Stimulated activated CD8-positive, alpha-beta memory T cell treated with anti-CD3 and anti-CD28 coated beads, Interleukin-7, amount 100 ng/mL, for 24 hours (primary cell): ENCODE measurements around the gene SLC31A1.
"Not testable (repeated sequence)": the region's sequence is repeated elsewhere in the genome, so short reads cannot be mapped to it uniquely, and the experiment has no call there.

ENCODE experiments used
- DNase-seq: peaks from one replicate; pipeline ENCODE4 v3.0.0-alpha.2; 2020; ENCODE audit warnings: low read depth

The SLC31A1 gene

DNA sequence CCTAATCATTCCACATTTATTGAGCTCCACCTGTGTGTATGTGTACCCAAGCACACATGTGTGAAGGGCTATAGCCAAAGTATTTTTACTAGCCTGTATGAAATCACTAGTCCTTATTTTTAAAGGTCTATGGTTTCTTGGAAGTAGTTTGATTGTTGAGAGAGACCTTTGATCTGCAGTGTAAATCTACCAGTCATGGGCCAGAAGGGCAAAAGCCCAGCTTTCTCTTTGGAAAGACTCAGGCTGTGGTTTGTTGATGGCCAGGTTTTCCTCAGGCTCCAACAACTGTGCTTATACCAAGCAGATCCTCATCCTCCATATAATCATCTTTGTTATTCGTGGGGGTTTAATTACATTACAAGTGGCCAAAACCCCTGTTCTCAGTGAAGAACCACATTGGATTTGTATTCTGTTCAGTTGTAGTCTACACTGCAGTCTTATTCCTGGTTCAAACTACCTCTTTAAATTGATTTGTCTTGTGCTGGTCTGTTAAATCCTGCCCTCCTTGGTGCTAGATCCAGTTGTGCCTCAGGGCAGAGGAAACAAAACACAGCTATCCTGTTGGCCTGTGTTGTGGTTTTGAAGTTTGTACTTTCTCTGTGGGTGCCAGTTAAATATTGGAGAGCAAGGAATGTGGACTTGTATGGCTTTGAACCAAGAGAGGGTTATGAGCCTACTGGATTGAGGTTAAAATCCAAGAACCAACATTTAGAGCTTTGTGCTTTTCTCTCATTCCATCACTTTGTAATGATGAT is 40.8 kb downstream of the SLC31A1 start:
- no peak for DNase-seq

GRCh38 chr9:113266174-113266573 is 44.8 kb downstream of the SLC31A1 start:
- no peak for DNase-seq

- DNase-seq = no peak
Observed at GRCh38 chr9:113267911-113268566, 46.7 kb downstream of the SLC31A1 start.

- no peak for DNase-seq
Observed at GRCh38 chr9:113269355-113269754, 48.0 kb downstream of the SLC31A1 start.

DNA sequence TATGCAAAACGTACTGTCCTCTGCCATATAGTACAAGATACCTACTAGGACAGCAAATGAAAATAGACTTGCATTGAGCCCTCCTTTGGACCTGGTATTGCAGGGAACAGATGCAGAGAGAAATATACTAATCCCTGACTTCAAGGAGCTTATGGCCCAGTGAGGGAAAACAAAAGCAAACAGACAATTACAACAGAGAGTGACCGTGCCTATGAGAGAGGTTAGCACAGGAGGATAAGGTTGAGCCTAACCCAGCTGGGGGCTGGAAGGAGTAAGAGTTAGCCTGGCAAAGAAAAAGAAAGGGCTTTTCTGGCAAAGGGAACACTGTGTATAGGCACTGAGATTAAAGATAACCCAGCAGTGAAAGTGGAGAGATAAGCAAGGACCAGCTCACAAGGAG is 48.5 kb downstream of the SLC31A1 start:
- DNase-seq = no peak

DNA sequence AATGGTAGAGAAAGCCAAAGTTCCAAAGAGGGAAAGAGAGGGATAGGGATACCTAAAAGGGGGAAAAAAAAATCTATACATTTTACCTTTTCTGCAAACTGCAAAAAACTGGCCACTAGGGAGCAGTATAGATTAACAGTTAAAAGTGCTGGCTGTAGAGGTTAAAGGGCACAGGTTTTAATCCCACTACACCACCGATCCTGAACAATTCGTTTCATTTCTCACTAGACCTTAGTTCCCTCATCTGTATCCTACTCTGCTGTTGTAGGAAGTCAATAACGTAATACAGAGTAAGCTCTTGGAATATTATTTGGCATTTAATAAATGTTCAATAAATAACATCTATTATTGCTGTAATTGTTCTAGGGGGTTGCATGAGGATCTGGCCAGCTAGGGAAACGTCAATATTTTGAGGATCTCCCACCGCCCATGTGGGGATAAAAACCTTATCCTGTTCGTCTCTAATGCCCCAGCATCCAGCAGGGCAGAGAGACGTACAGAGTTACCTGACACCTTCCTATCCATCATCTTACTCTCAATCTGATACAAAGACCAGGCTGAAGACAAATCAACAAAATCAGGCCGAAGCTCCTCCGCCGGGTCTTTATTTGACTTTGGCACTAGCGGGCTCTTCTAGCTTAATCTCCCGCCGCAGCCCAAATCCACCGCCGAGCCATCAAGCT is 53.3 kb downstream of the SLC31A1 start:
- peak; percentile 0 for DNase-seq

DNA sequence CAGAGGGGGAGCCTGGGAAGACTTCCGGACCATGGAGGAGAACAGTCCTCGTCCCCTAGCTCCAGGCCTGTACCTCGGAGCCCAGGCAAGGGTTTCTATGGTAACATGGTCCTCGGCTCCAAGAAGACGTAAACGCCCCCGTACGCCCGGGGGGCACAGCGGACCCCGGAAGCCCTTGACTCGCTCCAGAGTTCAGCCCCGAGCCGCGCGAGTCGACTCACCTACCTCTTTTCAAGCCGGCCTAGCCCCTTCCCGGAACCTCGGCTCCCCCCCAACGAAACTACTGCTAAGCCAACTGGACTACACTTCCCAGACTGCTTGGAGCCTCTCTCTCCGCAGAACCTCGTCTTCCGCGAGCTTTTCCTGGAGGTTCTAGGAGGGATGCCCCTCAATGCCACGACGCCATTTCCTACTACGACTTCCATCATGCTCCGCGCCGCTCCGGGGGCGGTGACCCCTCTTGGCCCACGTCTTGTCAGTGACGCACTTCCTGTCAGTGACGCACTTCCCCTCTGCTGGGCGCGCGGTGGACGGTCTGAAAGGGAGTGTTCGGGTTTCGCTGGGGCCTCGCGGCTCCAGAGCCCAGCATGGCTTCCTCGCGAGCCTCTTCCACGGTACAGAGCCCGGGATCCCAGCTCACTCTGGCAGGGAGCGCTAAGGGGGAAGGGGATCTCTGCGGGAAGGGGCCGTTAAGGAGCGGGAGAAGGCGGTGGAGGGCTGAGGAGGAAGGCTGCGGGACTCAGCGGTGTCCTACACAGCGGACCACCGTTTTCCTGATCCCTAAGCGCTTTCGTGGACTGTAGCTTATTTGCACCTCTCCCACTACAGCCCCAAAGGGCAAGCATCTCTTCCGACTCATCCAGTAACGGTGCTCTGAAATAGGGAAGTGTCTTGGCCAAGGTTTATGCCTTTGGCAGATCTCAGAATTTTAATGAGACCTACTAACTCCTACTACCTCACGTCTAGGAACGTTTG is 54.1 kb downstream of the SLC31A1 start, which contains the start of the genes CDC26 and PRPF4:
Gene CDC26, minus strand, starts transcription at position 416 of the 975 bp plus-strand sequence. CDS start 3,065 bp downstream, outside the sequence.
Gene PRPF4, plus strand, starts transcription at position 502 of the 975 bp plus-strand sequence. Its CDS starts 86 bp downstream, at position 588.
- DNase-seq = peak; percentile 93

DNA sequence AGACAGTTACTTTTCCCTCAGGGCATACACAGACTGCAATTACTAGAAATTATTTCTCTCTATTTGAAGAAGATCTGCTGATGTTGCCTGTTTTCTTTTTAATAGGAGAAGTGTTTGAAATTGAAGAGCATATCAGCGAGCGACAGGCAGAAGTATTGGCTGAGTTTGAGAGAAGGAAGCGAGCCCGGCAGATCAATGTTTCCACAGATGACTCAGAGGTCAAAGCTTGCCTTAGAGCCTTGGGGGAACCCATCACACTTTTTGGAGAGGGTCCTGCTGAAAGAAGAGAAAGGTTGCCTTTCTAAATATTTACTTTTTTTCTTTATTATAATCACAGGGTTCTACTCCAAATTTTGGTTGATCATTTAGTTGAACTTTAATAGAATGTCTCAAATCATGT is 57.5 kb downstream of the SLC31A1 start:
- DNase-seq = no peak

- no peak for DNase-seq
Observed at GRCh38 chr9:113281356-113281755, 60.0 kb downstream of the SLC31A1 start.

GRCh38 chr9:113289091-113289490 is 67.7 kb downstream of the SLC31A1 start:
- DNase-seq = no peak

DNA sequence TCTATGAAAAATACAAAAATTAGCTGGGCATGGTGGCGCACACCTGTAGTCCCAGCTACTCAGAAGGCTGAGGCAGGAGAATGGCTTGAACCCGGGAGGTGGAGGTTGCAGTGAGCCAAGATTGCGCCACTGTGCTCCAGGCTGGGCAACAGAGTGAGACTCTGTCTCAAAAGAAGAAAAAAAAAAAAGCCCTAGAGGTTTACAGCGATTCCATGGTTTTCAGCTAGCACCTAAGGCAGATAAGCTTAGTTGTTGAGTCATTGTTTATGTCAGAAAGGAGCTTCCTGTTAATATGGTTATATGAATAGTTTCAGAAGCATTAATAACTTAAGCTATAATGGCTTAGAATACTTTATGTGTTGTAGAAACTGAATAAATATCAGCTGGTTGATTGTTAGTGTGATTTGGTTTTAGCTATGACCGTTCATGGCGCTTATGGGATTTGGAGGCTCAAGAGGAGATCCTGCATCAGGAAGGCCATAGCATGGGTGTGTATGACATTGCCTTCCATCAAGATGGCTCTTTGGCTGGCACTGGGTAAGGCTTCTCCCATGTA is 68.8 kb downstream of the SLC31A1 start:
- no peak for DNase-seq

- DNase-seq = no peak
Observed at GRCh38 chr9:113293285-113293878, 72.0 kb downstream of the SLC31A1 start.

- not testable (repeated sequence) for DNase-seq
Observed at GRCh38 chr9:113296247-113296646, 74.9 kb downstream of the SLC31A1 start.

GRCh38 chr9:113296796-113297558 is 75.6 kb downstream of the SLC31A1 start:
- DNase-seq = no peak

GRCh38 chr9:113298311-113298710 is 77.0 kb downstream of the SLC31A1 start:
- DNase-seq = no peak

DNA sequence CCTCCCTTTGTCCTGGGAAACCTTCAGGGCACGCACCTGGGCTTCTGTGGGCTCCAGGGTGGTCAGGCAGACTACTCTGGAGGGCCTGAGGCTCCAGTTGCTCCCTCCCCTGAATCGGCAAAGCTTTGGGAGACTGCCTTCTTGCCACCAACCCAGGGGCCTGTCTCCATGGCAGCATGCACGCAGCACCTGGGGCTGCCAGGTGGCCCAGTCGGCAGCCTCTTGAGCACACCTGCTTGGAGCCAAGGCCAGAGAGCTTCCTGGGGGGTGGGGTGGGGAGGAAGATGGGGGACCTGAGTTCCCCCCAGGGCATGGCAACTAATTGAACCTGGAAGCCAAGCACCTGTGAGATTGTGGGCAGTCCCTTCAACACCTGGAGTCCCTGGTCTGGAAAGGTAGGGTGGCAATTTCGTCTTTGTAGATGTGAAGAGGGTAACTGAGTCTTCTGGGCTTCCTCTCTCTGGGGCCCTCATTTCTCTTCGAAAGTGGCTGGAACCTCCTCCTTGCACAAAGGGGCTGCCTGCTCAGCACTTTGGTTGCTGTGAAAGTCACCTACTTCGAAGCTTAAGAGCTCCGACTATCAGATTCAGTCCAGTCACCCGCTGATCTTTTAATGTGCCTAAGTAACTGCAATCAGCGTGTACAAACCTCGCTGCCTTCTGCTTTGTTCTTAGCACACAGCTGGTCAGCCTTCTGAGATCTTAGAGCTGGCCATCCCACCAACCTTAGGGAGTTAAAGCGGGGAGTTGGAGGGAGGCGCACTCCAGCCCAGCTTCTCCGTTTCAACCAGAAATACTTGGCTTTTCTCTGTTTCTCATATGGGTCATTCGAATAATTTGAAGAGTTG is 77.8 kb downstream of the SLC31A1 start:
- DNase-seq = no peak

- DNase-seq = no peak
Observed at GRCh38 chr9:113299800-113300292, 78.5 kb downstream of the SLC31A1 start.

DNA sequence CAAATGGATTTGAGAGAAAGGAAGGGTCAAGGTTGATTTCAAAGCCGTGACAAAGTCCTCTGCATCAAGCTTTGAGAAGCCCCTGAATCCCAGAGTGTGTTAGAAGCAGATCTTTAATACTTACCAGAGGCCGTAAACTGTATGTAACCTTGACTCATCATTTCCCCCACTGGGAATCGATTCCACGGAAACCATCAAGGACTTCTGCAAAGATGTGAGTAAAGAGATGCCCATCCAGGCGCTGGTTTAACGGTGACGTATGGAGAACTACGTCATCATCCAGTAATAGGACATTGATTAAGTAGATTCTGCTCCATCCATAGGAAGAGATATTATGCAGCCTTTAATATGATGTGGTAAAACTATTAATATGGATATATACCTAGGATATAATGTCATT is 80.2 kb downstream of the SLC31A1 start:
- no peak for DNase-seq
